Ureter (tissue), 1 donor: ENCODE results near the gene DDX1. TPM values are rescaled to one million over a fixed set of nuclear protein-coding genes. Genes with fewer than 3 reads are reported as not detected.
"Not testable (repeated sequence)": the region's sequence is repeated elsewhere in the genome, so short reads cannot be mapped to it uniquely, and the experiment has no call there.

ENCODE experiments used
- DNase-seq: peaks from one replicate; pipeline ENCODE4 v3.0.0-alpha.2; 2020; ENCODE audit warnings: low spot score
- total RNA-seq: library from RNA; stranded (reverse); gene quantifications from one replicate; pipeline ENCODE4 v1.2.4, GENCODE V29; 2023
- donor health status: DM: yes; HTN: yes; CAD: no.

The DDX1 gene
- total RNA-seq, 1 donor from 2014 or later = 98.2 TPM

DNA sequence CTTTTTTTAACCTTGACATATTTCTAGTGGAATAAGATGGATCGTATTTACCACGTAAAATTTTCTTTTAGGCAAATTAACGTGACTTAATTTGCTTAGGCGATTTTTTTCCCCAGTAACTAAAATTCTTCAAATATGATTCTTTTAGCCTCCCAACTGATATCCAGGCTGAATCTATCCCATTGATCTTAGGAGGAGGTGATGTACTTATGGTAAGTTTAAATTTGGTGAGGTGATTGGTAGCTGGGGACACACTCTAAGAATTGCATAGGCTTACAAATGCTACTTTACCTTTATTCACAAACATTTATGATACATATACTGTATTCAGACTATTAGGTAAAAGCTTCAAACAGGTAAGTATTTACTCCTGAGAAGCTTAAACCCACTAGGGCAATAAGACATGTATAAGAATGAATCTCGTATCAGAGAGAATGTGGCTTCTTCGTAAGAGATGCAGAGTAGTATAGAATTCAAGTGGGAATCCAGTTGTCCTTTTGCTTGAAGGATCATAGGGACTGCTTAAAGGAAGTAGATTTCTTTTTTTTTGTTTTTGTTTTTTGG, 3.8 kb downstream of the DDX1 start:
- no peak for DNase-seq

GRCh38 chr2:15595936-15596335, 4.3 kb downstream of the DDX1 start:
- no peak for DNase-seq

GRCh38 chr2:15596350-15596749, 4.7 kb downstream of the DDX1 start:
- DNase-seq = no peak

DNA sequence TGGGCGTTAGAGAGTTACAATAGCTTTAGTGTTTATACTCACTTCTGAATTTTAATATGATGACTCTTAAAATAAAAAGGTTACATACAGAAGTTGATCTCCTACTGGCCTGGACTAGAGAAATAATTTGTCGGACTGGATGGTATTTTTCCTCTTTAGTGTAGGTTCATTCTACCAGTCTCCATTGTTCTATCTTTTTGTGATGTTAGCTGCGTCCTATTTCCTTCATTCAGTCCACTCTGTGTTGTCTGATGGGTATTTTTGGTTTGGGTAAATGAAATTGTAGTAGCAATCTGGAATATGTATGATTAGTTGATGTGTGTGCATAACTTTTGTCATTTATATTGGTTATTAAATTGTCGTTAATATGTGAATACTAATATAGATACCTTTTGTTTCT, 5.3 kb downstream of the DDX1 start:
- no peak for DNase-seq

DNA sequence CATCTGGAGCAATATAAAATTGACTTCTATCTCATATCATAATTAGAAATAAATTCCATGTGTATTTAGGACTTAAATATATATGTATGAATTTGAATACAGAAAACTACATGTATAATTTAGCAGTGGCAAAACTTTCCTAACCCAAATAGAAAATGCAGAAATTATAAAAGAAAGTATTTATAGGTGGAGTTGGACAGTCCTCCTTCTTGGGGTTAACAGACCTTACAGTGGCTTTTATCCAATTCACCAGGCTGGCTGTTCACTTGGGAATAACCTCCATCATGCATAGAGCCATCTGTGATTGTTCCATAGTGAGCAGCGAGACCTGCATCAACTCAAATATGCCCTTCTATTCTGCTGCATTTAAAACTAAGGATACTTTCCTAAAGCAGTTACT, 8.3 kb downstream of the DDX1 start:
- DNase-seq = no peak

DNA sequence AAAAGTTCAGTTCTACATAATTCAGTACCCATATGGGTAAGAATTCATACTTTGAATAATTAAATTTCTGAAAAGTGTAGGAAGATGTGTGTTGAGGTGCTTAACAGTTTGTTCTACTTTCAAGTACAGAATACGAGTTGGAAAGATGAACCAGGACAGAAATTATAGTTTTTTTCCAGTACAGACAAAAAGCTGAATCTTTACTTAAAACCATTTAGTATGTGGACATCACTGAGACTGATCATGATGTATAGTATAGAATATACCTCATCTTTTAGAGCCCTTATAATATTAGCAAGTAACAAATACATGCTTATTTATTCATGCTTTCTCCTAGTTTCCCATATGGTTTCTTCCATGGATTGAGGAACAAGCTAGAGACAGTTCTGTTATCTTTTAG, 10.0 kb downstream of the DDX1 start:
- no peak for DNase-seq

- no peak for DNase-seq
Measured at GRCh38 chr2:15602393-15602792, 10.7 kb downstream of the DDX1 start.

DNA sequence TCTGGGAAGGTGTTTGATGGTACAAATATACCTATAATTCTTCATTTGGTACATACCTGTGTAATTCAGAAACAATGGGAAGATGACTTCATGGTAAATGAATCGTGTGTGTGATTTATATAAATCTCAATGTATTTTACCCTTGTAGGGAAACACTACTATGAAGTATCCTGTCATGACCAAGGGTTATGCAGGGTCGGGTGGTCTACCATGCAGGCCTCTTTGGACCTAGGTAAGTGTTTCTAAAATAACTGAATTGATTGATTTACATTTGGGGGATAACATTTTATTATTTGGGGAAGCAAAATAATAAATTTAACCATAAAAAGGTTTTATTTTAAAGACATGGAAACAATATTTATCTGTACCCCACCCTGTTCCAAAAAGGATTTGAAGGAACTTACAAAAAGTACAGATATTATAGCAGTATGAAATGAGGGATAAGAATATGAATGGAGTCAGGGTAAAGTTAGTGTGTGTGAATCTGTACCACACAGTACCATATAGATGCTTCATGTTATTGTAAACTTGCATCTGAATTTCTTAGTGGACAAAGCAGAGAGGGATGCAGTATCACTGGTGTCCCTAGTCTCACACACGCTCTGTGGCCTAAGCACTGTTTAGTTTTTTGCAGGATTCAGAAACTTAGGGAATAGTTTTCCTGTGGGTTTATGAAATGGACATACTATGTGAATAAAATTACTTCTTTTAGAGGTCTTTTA, 11.5 kb downstream of the DDX1 start:
- no peak for DNase-seq

DNA sequence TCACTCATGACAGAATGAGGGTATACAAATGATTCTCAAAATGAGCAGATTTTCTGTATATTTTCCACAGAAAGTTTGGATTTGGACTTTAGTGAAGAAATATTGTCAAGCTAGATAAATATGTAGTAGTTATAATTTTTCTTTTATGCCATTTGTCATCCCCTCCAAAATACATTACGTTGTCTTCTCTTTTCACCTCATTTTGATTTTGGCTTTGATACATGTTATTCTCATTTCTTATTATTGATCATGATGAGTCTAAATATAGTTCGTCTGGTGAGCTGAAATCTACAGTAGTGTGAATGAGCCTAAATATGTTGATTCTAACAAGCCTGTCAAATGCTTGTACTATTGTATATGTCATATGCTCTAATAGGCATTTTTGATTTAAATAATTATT, 12.3 kb downstream of the DDX1 start:
- DNase-seq = no peak

- DNase-seq = no peak
Measured at GRCh38 chr2:15605721-15606120, 14.1 kb downstream of the DDX1 start.

GRCh38 chr2:15606481-15607441, 15.1 kb downstream of the DDX1 start:
- DNase-seq = no peak

- DNase-seq = no peak
Measured at GRCh38 chr2:15607709-15608391, 16.2 kb downstream of the DDX1 start.

DNA sequence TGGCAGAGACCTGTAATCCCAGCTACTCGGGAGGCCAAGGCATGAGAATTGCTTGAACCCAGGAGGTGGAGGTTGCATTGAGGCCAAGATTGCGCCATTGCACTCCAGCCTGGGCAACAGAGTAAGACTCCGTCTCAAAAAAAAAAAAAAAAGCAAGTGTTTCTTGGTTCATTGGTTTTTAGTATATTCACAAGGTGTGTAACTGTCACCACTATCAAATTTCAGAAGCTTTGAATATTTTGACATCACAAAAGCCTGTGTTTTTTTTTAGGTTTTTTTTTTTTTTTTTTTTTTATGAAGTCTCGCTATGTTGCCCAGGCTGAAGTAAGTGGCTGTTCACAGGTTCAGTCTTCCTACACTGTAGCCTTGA, 16.7 kb downstream of the DDX1 start:
- DNase-seq = no peak

- DNase-seq = no peak
Measured at GRCh38 chr2:15609341-15610042, 17.8 kb downstream of the DDX1 start.

DNA sequence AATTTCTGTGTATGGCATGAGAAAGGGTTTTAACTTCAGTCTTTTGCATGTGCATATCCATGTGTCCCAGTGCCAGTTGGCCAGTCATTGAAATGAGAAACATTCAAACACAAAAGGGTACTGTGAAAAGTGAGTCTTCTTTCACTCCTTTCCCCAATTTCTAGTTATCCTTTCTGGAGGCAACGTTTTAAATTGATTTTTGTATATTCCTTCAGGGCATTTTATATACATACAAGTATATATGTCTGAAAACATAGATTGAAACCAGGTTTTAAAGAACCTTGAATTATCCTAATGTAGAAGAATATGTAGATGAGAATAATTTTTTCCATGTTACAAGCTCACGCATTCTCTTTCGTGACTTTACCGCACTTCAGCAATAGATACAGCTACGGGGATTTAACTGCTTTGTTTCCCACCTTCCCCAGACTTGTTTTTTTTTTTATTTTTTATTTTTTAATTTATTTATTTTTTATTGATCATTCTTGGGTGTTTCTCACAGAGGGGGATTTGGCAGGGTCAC, 18.8 kb downstream of the DDX1 start:
- DNase-seq = no peak

GRCh38 chr2:15612101-15612500, 20.4 kb downstream of the DDX1 start:
- not testable (repeated sequence) for DNase-seq

GRCh38 chr2:15613736-15614429, 22.2 kb downstream of the DDX1 start:
- DNase-seq = no peak

GRCh38 chr2:15614545-15615300, 23.1 kb downstream of the DDX1 start:
- DNase-seq = no peak

DNA sequence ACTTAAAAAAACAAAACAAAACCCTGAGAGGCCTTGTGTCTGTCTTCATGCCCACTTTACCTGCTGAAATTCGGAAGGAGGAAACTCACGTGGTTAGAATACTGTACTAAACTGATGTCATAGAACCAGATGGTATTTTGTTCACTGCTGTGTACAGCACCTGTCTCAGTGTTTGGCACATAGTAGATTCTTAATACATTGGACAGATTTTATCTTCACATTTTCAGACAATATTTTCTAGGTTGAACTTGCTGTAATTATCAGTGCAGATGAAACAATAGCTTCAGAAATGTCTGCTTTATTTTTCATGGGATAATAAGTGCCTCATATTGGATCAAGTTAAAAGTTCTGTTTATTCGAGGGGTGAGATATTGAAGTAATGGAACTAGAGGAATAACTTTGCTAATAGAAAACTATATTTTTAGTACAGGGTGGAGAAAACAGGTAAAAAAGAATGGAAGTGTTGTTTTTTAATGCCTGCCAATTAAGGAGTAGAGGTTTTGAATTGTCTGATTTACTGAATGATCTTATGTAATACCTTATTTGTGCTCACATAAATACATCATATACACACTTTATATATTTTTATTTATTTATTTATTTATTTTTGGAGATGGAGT, 23.7 kb downstream of the DDX1 start:
- DNase-seq = no peak
